K562 (cell line): ENCODE results near the gene ALG9. TPM values are rescaled to one million over a fixed set of nuclear protein-coding genes. Genes with fewer than 3 reads are reported as not detected.

ENCODE experiments used
- CBX3 ChIP-seq, 2 experiments: IDR thresholded peaks; 1 replicate in 1 of 2; 2 replicates in 1 of 2; pipeline ENCODE4 v1.6.1; 2012; ENCODE audit warnings: inconsistent platforms in 2 of 2, low read length in 2 of 2, borderline replicate concordance in 1 of 2, control low read depth in 1 of 2
- FOXP1 ChIP-seq: sonication (generic); formaldehyde crosslinking; IDR thresholded peaks from 2 replicates; pipeline ENCODE4 v1.8.0; 2022; ENCODE audit warnings: mild to moderate bottlenecking, missing genetic modification reagents
- HDAC3 ChIP-seq: fragments of 450-650 bp; IDR thresholded peaks from 2 replicates; pipeline ENCODE4 v1.6.1; 2018; ENCODE audit warnings: borderline replicate concordance, mild to moderate bottlenecking, moderate library complexity; ENCODE audit not compliant: partially characterized antibody
- HNRNPK ChIP-seq: fragments of 200-400 bp; formaldehyde crosslinking; IDR thresholded peaks from one replicate; pipeline ENCODE4 v1.6.1; 2018; ENCODE audit warnings: mild to moderate bottlenecking, low read depth, low read length; ENCODE audit not compliant: poor library complexity, severe bottlenecking
- KLF16 ChIP-seq: IDR thresholded peaks from 2 replicates; pipeline ENCODE4 v1.6.1; 2016; ENCODE audit warnings: antibody characterized with exemption
- MAZ ChIP-seq, 2 experiments: fragments of 450-650 bp in 1 of 2; sonication (generic) in 1 of 2; formaldehyde crosslinking; IDR thresholded peaks in 1 of 2; conservative IDR thresholded peaks in 1 of 2; 2 replicates each; pipeline versions ENCODE4 v1.4.0 to v1.5.0; 2020; ENCODE audit warnings: mild to moderate bottlenecking in 1 of 2, missing genetic modification reagents in 1 of 2
- MLLT1 ChIP-seq, 2 experiments: fragments of 450-650 bp; IDR thresholded peaks; 2 replicates each; pipeline ENCODE4 v1.6.1; 2016
- NFRKB ChIP-seq: fragments of 450-650 bp; IDR thresholded peaks from 2 replicates; pipeline ENCODE4 v1.6.1; 2016; ENCODE audit warnings: low read depth
- PHF20 ChIP-seq: fragments of 450-650 bp; IDR thresholded peaks from 2 replicates; pipeline ENCODE4 v1.6.1; 2018; ENCODE audit not compliant: partially characterized antibody
- POLR2G ChIP-seq: fragments of 200-400 bp; formaldehyde crosslinking; IDR thresholded peaks from 2 replicates; pipeline ENCODE4 v1.6.1; 2017; ENCODE audit warnings: low read depth, mild to moderate bottlenecking, antibody characterized with exemption, low read length, moderate library complexity
- POLR3A ChIP-seq: IDR thresholded peaks from 2 replicates; pipeline ENCODE4 v1.6.1; 2011; ENCODE audit warnings: borderline replicate concordance, mild to moderate bottlenecking, moderate library complexity; ENCODE audit not compliant: insufficient read length, insufficient read depth; ENCODE audit errors: extremely low read depth
- RNF2 ChIP-seq: sonication (generic); IDR thresholded peaks from 2 replicates; pipeline ENCODE4 v1.6.1; 2016
- SRSF7 ChIP-seq: fragments of 200-400 bp; formaldehyde crosslinking; optimal IDR thresholded peaks from 2 replicates; pipeline ENCODE3; 2017; ENCODE audit warnings: mild to moderate bottlenecking, low read depth, low read length
- STAG1 ChIP-seq: sonication (generic); formaldehyde crosslinking; IDR thresholded peaks from 2 replicates; pipeline ENCODE4 v1.5.0; 2020; ENCODE audit warnings: missing genetic modification reagents, borderline replicate concordance
- ZNF354B ChIP-seq: fragments of 250-450 bp; sonication (Bioruptor Pico); IDR thresholded peaks from 2 replicates; pipeline ENCODE4 v1.4.0; 2020
- ZNF830 ChIP-seq: fragments of 250-450 bp; sonication (Bioruptor Pico); IDR thresholded peaks from 2 replicates; pipeline ENCODE4 v1.5.0; 2021; ENCODE audit warnings: mild to moderate bottlenecking
- polyA plus RNA-seq, 8 experiments: library from polyadenylated mRNA; depleted of rRNA in 4 of 8; stranded (reverse) in 5 of 8; unstranded in 3 of 8; fragments of >200 nt; fragmentation: Nextera tagmentation in 2 of 8; fragmentation: Illumina TruSeq in 1 of 8; extraction: Ambion mirVana in 2 of 8; extraction: Trizol in 1 of 8; gene quantifications; 2 replicates each; pipeline versions ENCODE4 v1.2.1 to v1.2.3, GENCODE V29; 2011 to 2014; ENCODE audit warnings: inconsistent platforms in 1 of 8, missing spikeins in 1 of 8
- total RNA-seq, 7 experiments: library from RNA; depleted of rRNA in 6 of 7; stranded (reverse); fragments of >200 nt in 6 of 7; fragmentation: Illumina TruSeq in 2 of 7; extraction: Trizol in 2 of 7; gene quantifications; 2 replicates each; pipeline versions ENCODE4 v1.2.1 to v1.2.3, GENCODE V29; 2011 to 2021; ENCODE audit warnings: low replicate concordance in 1 of 7
- TF ChIP-seq, protein P1 (sequence below): fragments of 450-650 bp; IDR thresholded peaks from 2 replicates; pipeline ENCODE4 v1.6.1; 2016; ENCODE audit warnings: low read depth
- TF ChIP-seq, protein P2 (sequence below): sonication (generic); IDR thresholded peaks from 2 replicates; pipeline ENCODE4 v1.6.1; 2016

The ALG9 gene
- total and polyA plus RNA-seq, 9 of the 15 experiments (the other 6 are each of a cell fraction or from before 2014, with no cell fraction given), result 11.5 to 40.5 (median 24.9) TPM

DNA sequence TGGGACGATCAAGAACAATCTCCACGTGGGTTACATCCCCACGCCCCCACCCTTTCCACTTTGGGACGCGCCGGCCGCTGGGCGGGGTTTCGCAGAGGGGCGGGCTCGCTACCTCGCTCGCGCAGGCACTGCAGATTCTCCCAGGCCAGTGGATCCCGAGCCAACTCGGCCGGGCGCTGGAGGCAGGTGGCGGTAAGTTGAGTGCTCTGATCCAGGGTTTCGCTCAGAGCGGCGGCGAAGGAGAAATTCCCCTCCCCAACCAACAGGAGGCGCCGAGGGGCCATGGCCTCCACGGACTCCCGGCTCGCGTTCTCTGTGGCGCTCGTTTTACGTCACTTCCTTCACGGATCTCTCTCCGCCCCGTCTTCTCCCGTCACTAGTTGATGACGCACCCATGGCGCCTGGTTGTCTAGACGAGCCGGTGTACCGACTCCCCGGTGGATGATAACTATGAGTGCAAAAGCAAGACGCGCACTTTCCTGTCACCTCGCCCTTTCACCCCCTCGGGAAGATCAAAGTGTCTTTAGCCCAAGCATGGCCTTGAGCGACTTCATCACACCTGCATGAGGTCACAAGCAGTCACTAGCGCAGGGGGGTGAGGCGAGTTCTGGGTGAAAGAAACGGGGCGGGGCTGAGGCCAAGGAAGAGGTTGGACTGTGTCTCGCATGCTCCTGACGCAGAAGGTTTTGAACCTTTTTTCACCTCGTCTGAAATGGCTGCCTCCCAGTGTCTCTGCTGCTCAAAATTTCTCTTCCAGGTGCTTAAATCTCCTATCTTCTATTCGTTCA, 7.7 kb upstream of the ALG9 start, which contains the start of the genes CFAP68 and FDXACB1 (continued):
- TF ChIP-seq, protein P1, sequence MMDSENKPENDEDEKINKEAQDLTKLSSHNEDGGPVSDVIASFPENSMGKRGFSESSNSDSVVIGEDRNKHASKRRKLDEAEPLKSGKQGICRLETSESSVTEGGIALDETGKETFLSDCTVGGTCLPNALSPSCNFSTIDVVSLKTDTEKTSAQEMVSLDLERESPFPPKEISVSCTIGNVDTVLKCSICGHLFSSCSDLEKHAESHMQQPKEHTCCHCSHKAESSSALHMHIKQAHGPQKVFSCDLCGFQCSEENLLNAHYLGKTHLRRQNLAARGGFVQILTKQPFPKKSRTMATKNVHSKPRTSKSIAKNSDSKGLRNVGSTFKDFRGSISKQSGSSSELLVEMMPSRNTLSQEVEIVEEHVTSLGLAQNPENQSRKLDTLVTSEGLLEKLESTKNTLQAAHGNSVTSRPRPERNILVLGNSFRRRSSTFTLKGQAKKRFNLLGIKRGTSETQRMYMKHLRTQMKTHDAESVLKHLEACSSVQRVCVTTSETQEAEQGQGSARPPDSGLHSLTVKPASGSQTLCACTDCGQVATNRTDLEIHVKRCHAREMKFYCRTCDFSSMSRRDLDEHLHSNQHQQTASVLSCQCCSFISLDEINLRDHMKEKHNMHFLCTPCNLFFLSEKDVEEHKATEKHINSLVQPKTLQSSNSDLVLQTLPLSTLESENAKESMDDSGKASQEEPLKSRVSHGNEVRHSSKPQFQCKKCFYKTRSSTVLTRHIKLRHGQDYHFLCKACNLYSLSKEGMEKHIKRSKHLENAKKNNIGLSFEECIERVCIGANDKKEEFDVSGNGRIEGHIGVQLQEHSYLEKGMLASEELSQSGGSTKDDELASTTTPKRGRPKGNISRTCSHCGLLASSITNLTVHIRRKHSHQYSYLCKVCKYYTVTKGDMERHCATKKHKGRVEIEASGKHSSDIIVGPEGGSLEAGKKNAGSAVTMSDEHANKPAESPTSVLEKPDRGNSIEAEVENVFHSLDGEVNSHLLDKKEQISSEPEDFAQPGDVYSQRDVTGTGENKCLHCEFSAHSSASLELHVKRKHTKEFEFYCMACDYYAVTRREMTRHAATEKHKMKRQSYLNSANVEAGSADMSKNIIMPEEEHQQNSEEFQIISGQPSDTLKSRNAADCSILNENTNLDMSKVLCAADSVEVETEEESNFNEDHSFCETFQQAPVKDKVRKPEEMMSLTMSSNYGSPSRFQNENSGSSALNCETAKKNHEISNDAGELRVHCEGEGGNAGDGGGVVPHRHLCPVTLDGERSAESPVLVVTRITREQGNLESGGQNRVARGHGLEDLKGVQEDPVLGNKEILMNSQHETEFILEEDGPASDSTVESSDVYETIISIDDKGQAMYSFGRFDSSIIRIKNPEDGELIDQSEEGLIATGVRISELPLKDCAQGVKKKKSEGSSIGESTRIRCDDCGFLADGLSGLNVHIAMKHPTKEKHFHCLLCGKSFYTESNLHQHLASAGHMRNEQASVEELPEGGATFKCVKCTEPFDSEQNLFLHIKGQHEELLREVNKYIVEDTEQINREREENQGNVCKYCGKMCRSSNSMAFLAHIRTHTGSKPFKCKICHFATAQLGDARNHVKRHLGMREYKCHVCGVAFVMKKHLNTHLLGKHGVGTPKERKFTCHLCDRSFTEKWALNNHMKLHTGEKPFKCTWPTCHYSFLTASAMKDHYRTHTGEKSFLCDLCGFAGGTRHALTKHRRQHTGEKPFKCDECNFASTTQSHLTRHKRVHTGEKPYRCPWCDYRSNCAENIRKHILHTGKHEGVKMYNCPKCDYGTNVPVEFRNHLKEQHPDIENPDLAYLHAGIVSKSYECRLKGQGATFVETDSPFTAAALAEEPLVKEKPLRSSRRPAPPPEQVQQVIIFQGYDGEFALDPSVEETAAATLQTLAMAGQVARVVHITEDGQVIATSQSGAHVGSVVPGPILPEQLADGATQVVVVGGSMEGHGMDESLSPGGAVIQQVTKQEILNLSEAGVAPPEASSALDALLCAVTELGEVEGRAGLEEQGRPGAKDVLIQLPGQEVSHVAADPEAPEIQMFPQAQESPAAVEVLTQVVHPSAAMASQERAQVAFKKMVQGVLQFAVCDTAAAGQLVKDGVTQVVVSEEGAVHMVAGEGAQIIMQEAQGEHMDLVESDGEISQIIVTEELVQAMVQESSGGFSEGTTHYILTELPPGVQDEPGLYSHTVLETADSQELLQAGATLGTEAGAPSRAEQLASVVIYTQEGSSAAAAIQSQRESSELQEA, result no peak
- TF ChIP-seq STAG1 (CRISPR knock-in tag) (no peak), POLR2G (peak; percentile 84), KLF16 (peak; percentile 69), RNF2 (peak; percentile 21; the same call in 1 of the 2 replicates), SRSF7 (no peak), FOXP1 (CRISPR knock-in tag) (peak; percentile 75), MLLT1 (IDR thresholded peaks at IDR 0.05) (peak in 1 of 2 experiments; percentile 93; a peak in 2 of 4 replicates), NFRKB (peak; percentile 93), CBX3 (IDR thresholded peaks at IDR 0.05; ENCODE audit: borderline replicate concordance in 1 of 2, low read length in 2 of 2) (peak in 1 of 2 experiments; percentile 33; a peak in 1 of 3 replicates), ZNF830 (CRISPR knock-in tag) (no peak), HDAC3 (peak; percentile 81), MAZ (CRISPR knock-in tag; conservative IDR thresholded peaks at IDR 0.05 in 1 of 2, IDR thresholded peaks at IDR 0.05 in 1 of 2) (peak; percentile 74 to 87), ZNF354B (CRISPR knock-in tag) (no peak), PHF20 (peak; percentile 93), POLR3A (no peak), HNRNPK (no peak)
- TF ChIP-seq, protein P2, sequence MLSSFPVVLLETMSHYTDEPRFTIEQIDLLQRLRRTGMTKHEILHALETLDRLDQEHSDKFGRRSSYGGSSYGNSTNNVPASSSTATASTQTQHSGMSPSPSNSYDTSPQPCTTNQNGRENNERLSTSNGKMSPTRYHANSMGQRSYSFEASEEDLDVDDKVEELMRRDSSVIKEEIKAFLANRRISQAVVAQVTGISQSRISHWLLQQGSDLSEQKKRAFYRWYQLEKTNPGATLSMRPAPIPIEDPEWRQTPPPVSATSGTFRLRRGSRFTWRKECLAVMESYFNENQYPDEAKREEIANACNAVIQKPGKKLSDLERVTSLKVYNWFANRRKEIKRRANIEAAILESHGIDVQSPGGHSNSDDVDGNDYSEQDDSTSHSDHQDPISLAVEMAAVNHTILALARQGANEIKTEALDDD, result peak; percentile 16; the same call in 1 of the 2 replicates
